Astrocyte (in vitro differentiated cells and primary cell): ENCODE results near the gene FAM168B. TPM values are rescaled to one million over a fixed set of nuclear protein-coding genes. Genes with fewer than 3 reads are reported as not detected.
"Not testable (repeated sequence)": the region's sequence is repeated elsewhere in the genome, so short reads cannot be mapped to it uniquely, and the experiment has no call there.

Experiments used
- DNase-seq: peaks from one replicate; pipeline ENCODE4 v3.0.0-alpha.2; 2010; ENCODE audit warnings: low read depth
- FAIRE-seq: peaks from 2 replicates; lab custom pipeline; 2011; peaks lifted over from hg19 to GRCh38; lab: Jason Lieb, UNC
- H2AFZ ChIP-seq: 2 replicates; pipeline ENCODE4 v1.6.0; 2012; ENCODE audit warnings: low read depth, low read length, inconsistent platforms
- H3K27ac ChIP-seq: 2 replicates; pipeline ENCODE4 v1.5.1; 2011; ENCODE audit warnings: low read depth, low read length, inconsistent platforms
- H3K27me3 ChIP-seq: 2 replicates; pipeline ENCODE4 v1.6.0; 2011; ENCODE audit warnings: low read length, inconsistent platforms; ENCODE audit not compliant: insufficient read depth
- H3K36me3 ChIP-seq: 2 replicates; pipeline ENCODE4 v1.5.1; 2011; ENCODE audit warnings: low read length, inconsistent platforms; ENCODE audit not compliant: insufficient read depth
- H3K4me1 ChIP-seq: 2 replicates; pipeline ENCODE4 v1.5.1; 2011; ENCODE audit warnings: low read length, inconsistent platforms; ENCODE audit not compliant: insufficient read depth
- H3K4me2 ChIP-seq: 2 replicates; pipeline ENCODE4 v1.6.0; 2012; ENCODE audit warnings: low read length, inconsistent platforms
- H3K4me3 ChIP-seq: 2 replicates; pipeline ENCODE4 v1.5.1; 2011; ENCODE audit warnings: low read depth, mild to moderate bottlenecking, low read length, inconsistent platforms; ENCODE audit not compliant: insufficient read depth
- H3K79me2 ChIP-seq: 2 replicates; pipeline ENCODE4 v1.6.0; 2012; ENCODE audit warnings: mild to moderate bottlenecking, low read length, inconsistent platforms; ENCODE audit not compliant: insufficient read depth
- H3K9ac ChIP-seq: 2 replicates; pipeline ENCODE4 v1.6.0; 2012; ENCODE audit warnings: mild to moderate bottlenecking, low read length, inconsistent platforms
- H3K9me3 ChIP-seq: 2 replicates; pipeline ENCODE4 v1.5.1; 2012; ENCODE audit warnings: low read depth, mild to moderate bottlenecking, low read length, inconsistent platforms; ENCODE audit not compliant: insufficient read depth
- H4K20me1 ChIP-seq: 2 replicates; pipeline ENCODE4 v1.6.0; 2012; ENCODE audit warnings: low read length, inconsistent platforms; ENCODE audit not compliant: insufficient read depth
- H3K27ac Mint-ChIP-seq: one replicate; pipeline ENCODE4 v1.8.0; 2021; ENCODE audit warnings: mild to moderate bottlenecking, mixed read lengths; ENCODE audit not compliant: unreplicated experiment
- H3K27me3 Mint-ChIP-seq: one replicate; pipeline ENCODE4 v1.8.0; 2021; ENCODE audit warnings: low read depth, mixed read lengths; ENCODE audit not compliant: unreplicated experiment
- H3K36me3 Mint-ChIP-seq: one replicate; pipeline ENCODE4 v1.8.0; 2021; ENCODE audit warnings: low read depth, mixed read lengths; ENCODE audit not compliant: unreplicated experiment
- H3K4me1 Mint-ChIP-seq: one replicate; pipeline ENCODE4 v1.8.0; 2021; ENCODE audit warnings: low read depth, mixed read lengths; ENCODE audit not compliant: unreplicated experiment
- H3K4me3 Mint-ChIP-seq: one replicate; pipeline ENCODE4 v1.8.0; 2021; ENCODE audit warnings: mild to moderate bottlenecking, moderate library complexity, mixed read lengths; ENCODE audit not compliant: unreplicated experiment
- H3K9me3 Mint-ChIP-seq: one replicate; pipeline ENCODE4 v1.8.0; 2021; ENCODE audit warnings: mild to moderate bottlenecking, mixed read lengths; ENCODE audit not compliant: unreplicated experiment
- CTCF ChIP-seq: IDR thresholded peaks from 2 replicates; pipeline ENCODE4 v1.5.1; 2011; ENCODE audit warnings: low read depth, mild to moderate bottlenecking, inconsistent platforms, low read length, moderate library complexity; ENCODE audit not compliant: insufficient read depth
- EZH2 ChIP-seq: IDR thresholded peaks from 2 replicates; pipeline ENCODE4 v1.6.1; 2012; ENCODE audit warnings: mild to moderate bottlenecking, low read length, inconsistent platforms; ENCODE audit not compliant: insufficient read depth
- total RNA-seq: library from RNA; stranded (reverse); gene quantifications from 2 replicates; pipeline ENCODE4 v1.2.1, GENCODE V29; 2021

FAM168B gene
- total RNA-seq, 1 donor from 2014 or later, result 117 TPM

- H3K27ac Mint-ChIP-seq, result no peak overlapping the region
- Histone ChIP-seq H4K20me1 (peaks cover 84% of the 10 kb centered on the region), H3K27me3 (no peaks in the 10 kb centered on the region)
Measured at GRCh38 chr2:131081190-131081589, 12.1 kb downstream of the FAM168B start.

GRCh38 chr2:131079931-131080330 is 13.3 kb downstream of the FAM168B start:
- not testable (repeated sequence) for H3K27ac Mint-ChIP-seq, H3K9ac ChIP-seq, DNase-seq, H3K4me1 ChIP-seq, H3K9me3 Mint-ChIP-seq, H3K4me3 ChIP-seq, FAIRE-seq, H3K36me3 Mint-ChIP-seq, H3K27me3 ChIP-seq, H3K9me3 ChIP-seq, H3K4me1 Mint-ChIP-seq, H3K4me2 ChIP-seq, H2AFZ ChIP-seq, H3K4me3 Mint-ChIP-seq, H3K27me3 Mint-ChIP-seq, H3K27ac ChIP-seq
- peaks cover 51% of the 10 kb centered on the region for H3K36me3 ChIP-seq
- H3K79me2 ChIP-seq, result peaks cover 93% of the 10 kb centered on the region
- peaks cover 84% of the 10 kb centered on the region for H4K20me1 ChIP-seq

More at GRCh38 chr2:131081190-131081589, 12.1 kb downstream of the FAM168B start:
- Histone ChIP-seq H3K4me3 (no peak overlapping the region), H3K9ac (no peak overlapping the region), H3K27ac (no peak overlapping the region), H2AFZ (no peak overlapping the region), H3K9me3 (no peaks in the 10 kb centered on the region), H3K36me3 (peaks cover 51% of the 10 kb centered on the region), H3K4me2 (no peak overlapping the region), H3K4me1 (no peaks in the 10 kb centered on the region), H3K79me2 (peaks cover 93% of the 10 kb centered on the region)
- Mint-ChIP-seq H3K4me3 (no peak overlapping the region), H3K27me3 (no peaks in the 10 kb centered on the region), H3K36me3 (peaks cover 13% of the 10 kb centered on the region), H3K4me1 (peaks cover 9% of the 10 kb centered on the region), H3K9me3 (no peaks in the 10 kb centered on the region)
- FAIRE-seq, result no peak
- no peak for DNase-seq
- TF ChIP-seq CTCF (no peak), EZH2 (no peak)

GRCh38 chr2:131077966-131078365 is 15.3 kb downstream of the FAM168B start:
- Mint-ChIP-seq H3K36me3 (peaks cover 11% of the 10 kb centered on the region), H3K27me3 (no peaks in the 10 kb centered on the region), H3K4me3 (no peak overlapping the region), H3K27ac (no peak overlapping the region), H3K9me3 (no peaks in the 10 kb centered on the region), H3K4me1 (peaks cover 13% of the 10 kb centered on the region)
- H3K36me3 ChIP-seq, result peaks cover 56% of the 10 kb centered on the region
- H3K27ac ChIP-seq, result no peak overlapping the region
- FAIRE-seq, result no peak
- H3K27me3 ChIP-seq, result no peaks in the 10 kb centered on the region
- no peak overlapping the region for H3K9ac ChIP-seq
- TF ChIP-seq EZH2, result no peak
- no peak for TF ChIP-seq CTCF
- H3K4me1 ChIP-seq, result no peaks in the 10 kb centered on the region
- no peak overlapping the region for H2AFZ ChIP-seq
- peaks cover 92% of the 10 kb centered on the region for H3K79me2 ChIP-seq
- no peak overlapping the region for H3K4me3 ChIP-seq
- H3K4me2 ChIP-seq, result no peak overlapping the region
- H4K20me1 ChIP-seq, result peaks cover 89% of the 10 kb centered on the region
- DNase-seq, result no peak
- no peaks in the 10 kb centered on the region for H3K9me3 ChIP-seq
